Ishikawa (cell line): ENCODE measurements around the gene TADA3.

Experiments
- CEBPB ChIP-seq: IDR thresholded peaks from 2 replicates; pipeline ENCODE4 v1.6.1; 2012
- CREB1 ChIP-seq: IDR thresholded peaks from 2 replicates; pipeline ENCODE4 v1.6.1; 2012; ENCODE audit warnings: low read depth
- EGR1 ChIP-seq: IDR thresholded peaks from 2 replicates; pipeline ENCODE4 v1.6.1; 2012
- EP300 ChIP-seq: IDR thresholded peaks from 2 replicates; pipeline ENCODE4 v1.6.1; 2012; ENCODE audit warnings: borderline replicate concordance
- FOXM1 ChIP-seq: IDR thresholded peaks from 2 replicates; pipeline ENCODE4 v1.6.1; 2012; ENCODE audit warnings: low read depth, borderline replicate concordance
- MAX ChIP-seq: IDR thresholded peaks from 2 replicates; pipeline ENCODE4 v1.6.1; 2012
- REST ChIP-seq: IDR thresholded peaks from 2 replicates; pipeline ENCODE4 v1.6.1; 2012; ENCODE audit warnings: low read depth, mild to moderate bottlenecking
- TAF1 ChIP-seq: IDR thresholded peaks from 2 replicates; pipeline ENCODE4 v1.6.1; 2012; ENCODE audit warnings: low read depth, mild to moderate bottlenecking
- TCF12 ChIP-seq: IDR thresholded peaks from 2 replicates; pipeline ENCODE4 v1.6.1; 2012; ENCODE audit warnings: low read depth
- TEAD4 ChIP-seq: IDR thresholded peaks from 2 replicates; pipeline ENCODE4 v1.6.1; 2012

- TF ChIP-seq FOXM1 (no peak), EP300 (no peak), CEBPB (no peak), TAF1 (no peak), TCF12 (no peak), CREB1 (no peak), MAX (no peak), TEAD4 (no peak), EGR1 (no peak), REST (no peak)
Measured at GRCh38 chr3:9820543-9820942, 28.3 kb upstream of the TADA3 start.
